GM21360 (cell line): Measurements from ENCODE around the gene CPA2.
"Not testable (repeated sequence)": the region's sequence is repeated elsewhere in the genome, so short reads cannot be mapped to it uniquely, and the experiment has no call there.

Experiments
- ATAC-seq: cut with Tn5 transposase; IDR thresholded peaks from one replicate; pipeline ENCODE4 v1.9.1; 2021; ENCODE audit warnings: mild to moderate bottlenecking, moderate library complexity; ENCODE audit not compliant: unreplicated experiment

Gene CPA2

GRCh38 chr7:130249626-130250025 lies 17.0 kb upstream of the CPA2 start:
- not testable (repeated sequence) for ATAC-seq

GRCh38 chr7:130254555-130254954 lies 12.1 kb upstream of the CPA2 start:
- no peak for ATAC-seq

GRCh38 chr7:130256704-130257103 lies 10.0 kb upstream of the CPA2 start:
- no peak for ATAC-seq

GRCh38 chr7:130258494-130259078 lies 8.1 kb upstream of the CPA2 start:
- ATAC-seq = no peak

GRCh38 chr7:130262448-130262847 lies 4.2 kb upstream of the CPA2 start:
- no peak for ATAC-seq

GRCh38 chr7:130263130-130263529 lies 3.5 kb upstream of the CPA2 start:
- no peak for ATAC-seq

- ATAC-seq = no peak
Observed at GRCh38 chr7:130266961-130267321, 278 bp downstream of the CPA2 start.

- ATAC-seq = no peak
Observed at GRCh38 chr7:130268463-130269317, 2.0 kb downstream of the CPA2 start.

- ATAC-seq = no peak
Observed at GRCh38 chr7:130269318-130269694, 2.6 kb downstream of the CPA2 start.

GRCh38 chr7:130270947-130271800 lies 4.5 kb downstream of the CPA2 start:
- no peak for ATAC-seq

- no peak for ATAC-seq
Observed at GRCh38 chr7:130272381-130273080, 5.9 kb downstream of the CPA2 start.

- no peak for ATAC-seq
Observed at GRCh38 chr7:130273081-130273932, 6.6 kb downstream of the CPA2 start.

- no peak for ATAC-seq
Observed at GRCh38 chr7:130273933-130274255, 7.2 kb downstream of the CPA2 start.

- ATAC-seq = no peak
Observed at GRCh38 chr7:130274296-130274695, 7.6 kb downstream of the CPA2 start.

- ATAC-seq = no peak
Observed at GRCh38 chr7:130274983-130275591, 8.4 kb downstream of the CPA2 start.

- no peak for ATAC-seq
Observed at GRCh38 chr7:130275826-130276297, 9.2 kb downstream of the CPA2 start.

GRCh38 chr7:130276796-130277762 lies 10.4 kb downstream of the CPA2 start:
- no peak for ATAC-seq

- no peak for ATAC-seq
Observed at GRCh38 chr7:130277763-130278643, 11.3 kb downstream of the CPA2 start.
